WTC11 (cell line): ENCODE measurements around the gene SYDE2. TPM values are rescaled to one million over a fixed set of nuclear protein-coding genes. Genes with fewer than 3 reads are reported as not detected.

Experiments
- ATAC-seq: fragments of 200-7000 bp; cut with Tn5 transposase; 2 replicates; pipeline ENCODE4 v1.10.0; 2021; ENCODE audit warnings: mild to moderate bottlenecking, moderate library complexity
- CTCF ChIA-PET: fragments of 300-600 bp; sonication (Branson Sonifier 250); formaldehyde crosslinking; loops from one replicate; lab custom pipeline; 2021; ENCODE audit warnings: antibody characterized with exemption; lab: Charles Lee
- POLR2A ChIA-PET: fragments of 350-600 bp; sonication (Branson Sonifier 250); formaldehyde crosslinking; loops from one replicate; lab custom pipeline; 2021; ENCODE audit warnings: antibody characterized with exemption; lab: Charles Lee
- DNase-seq: peaks from one replicate; pipeline ENCODE4 v3.0.0; 2021; ENCODE audit warnings: low spot score
- H3K27ac Mint-ChIP-seq: 2 replicates; pipeline ENCODE4 v1.8.0; 2021; ENCODE audit warnings: mixed read lengths
- H3K27me3 Mint-ChIP-seq: 2 replicates; pipeline ENCODE4 v1.8.0; 2021; ENCODE audit warnings: low read depth, mild to moderate bottlenecking, moderate library complexity, mixed read lengths
- H3K36me3 Mint-ChIP-seq: 2 replicates; pipeline ENCODE4 v1.8.0; 2021; ENCODE audit warnings: mixed read lengths
- H3K4me1 Mint-ChIP-seq: 2 replicates; pipeline ENCODE4 v1.8.0; 2022; ENCODE audit warnings: mixed read lengths
- H3K4me3 Mint-ChIP-seq: 2 replicates; pipeline ENCODE4 v1.8.0; 2021; ENCODE audit warnings: mild to moderate bottlenecking, moderate library complexity, mixed read lengths
- H3K9me3 Mint-ChIP-seq: 2 replicates; pipeline ENCODE4 v1.8.0; 2021; ENCODE audit warnings: mixed read lengths
- ATF6 ChIP-seq: sonication (generic); formaldehyde crosslinking; IDR thresholded peaks from 2 replicates; pipeline ENCODE4 v1.8.1; 2023; ENCODE audit warnings: mild to moderate bottlenecking, missing genetic modification reagents
- E2F1 ChIP-seq: sonication (generic); formaldehyde crosslinking; IDR thresholded peaks from 2 replicates; pipeline ENCODE4 v1.8.0; 2022; ENCODE audit warnings: mild to moderate bottlenecking, missing genetic modification reagents
- ETV6 ChIP-seq: sonication (generic); formaldehyde crosslinking; IDR thresholded peaks from 2 replicates; pipeline ENCODE4 v1.8.1; 2022; ENCODE audit warnings: mild to moderate bottlenecking, missing genetic modification reagents
- FOXP4 ChIP-seq: sonication (generic); formaldehyde crosslinking; IDR thresholded peaks from 2 replicates; pipeline ENCODE4 v1.8.0; 2022; ENCODE audit warnings: mild to moderate bottlenecking, missing genetic modification reagents
- JAZF1 ChIP-seq: fragments of 250-450 bp; sonication (Bioruptor Pico); IDR thresholded peaks from 2 replicates; pipeline ENCODE4 v1.9.0; 2021; ENCODE audit warnings: moderate library complexity, mild to moderate bottlenecking, inconsistent platforms
- MAX ChIP-seq: sonication (generic); formaldehyde crosslinking; IDR thresholded peaks from 2 replicates; pipeline ENCODE4 v1.8.0; 2022; ENCODE audit warnings: mild to moderate bottlenecking, missing genetic modification reagents
- MYBL2 ChIP-seq: sonication (generic); formaldehyde crosslinking; IDR thresholded peaks from 2 replicates; pipeline ENCODE4 v1.8.1; 2023; ENCODE audit warnings: mild to moderate bottlenecking, moderate library complexity, missing genetic modification reagents
- OVOL2 ChIP-seq: fragments of 250-450 bp; sonication (Bioruptor Pico); IDR thresholded peaks from 2 replicates; pipeline ENCODE4 v1.9.0; 2021; ENCODE audit warnings: mild to moderate bottlenecking, borderline replicate concordance
- PREB ChIP-seq: sonication (generic); formaldehyde crosslinking; IDR thresholded peaks from 2 replicates; pipeline ENCODE4 v1.8.1; 2022; ENCODE audit warnings: mild to moderate bottlenecking, missing genetic modification reagents, moderate library complexity, borderline replicate concordance
- SP1 ChIP-seq: sonication (generic); formaldehyde crosslinking; conservative IDR thresholded peaks from 2 replicates; pipeline ENCODE4 v1.8.1; 2022; ENCODE audit warnings: missing genetic modification reagents
- STAT6 ChIP-seq: sonication (generic); formaldehyde crosslinking; conservative IDR thresholded peaks from 2 replicates; pipeline ENCODE4 v1.8.1; 2023; ENCODE audit warnings: mild to moderate bottlenecking, low read depth, missing genetic modification reagents, moderate library complexity
- TCF7 ChIP-seq: sonication (generic); formaldehyde crosslinking; IDR thresholded peaks from 2 replicates; pipeline ENCODE4 v1.8.0; 2022; ENCODE audit warnings: mild to moderate bottlenecking, low read depth, missing genetic modification reagents, moderate library complexity
- ZMAT4 ChIP-seq: fragments of 250-450 bp; sonication (Bioruptor Pico); IDR thresholded peaks from 2 replicates; pipeline ENCODE4 v1.9.0; 2021; ENCODE audit warnings: mild to moderate bottlenecking
- ZNF317 ChIP-seq: sonication (generic); formaldehyde crosslinking; IDR thresholded peaks from 2 replicates; pipeline ENCODE4 v1.8.1; 2023; ENCODE audit warnings: low read depth, mild to moderate bottlenecking, moderate library complexity, missing genetic modification reagents, borderline replicate concordance
- ZNF396 ChIP-seq: fragments of 250-450 bp; sonication (Bioruptor Pico); IDR thresholded peaks from 2 replicates; pipeline ENCODE4 v1.8.0; 2021; ENCODE audit warnings: mild to moderate bottlenecking, moderate library complexity, borderline replicate concordance
- ZNF423 ChIP-seq: fragments of 250-450 bp; sonication (Bioruptor Pico); IDR thresholded peaks from 2 replicates; pipeline ENCODE4 v2.1.2; 2022; ENCODE audit warnings: mild to moderate bottlenecking, moderate library complexity
- ZNF512 ChIP-seq: sonication (generic); formaldehyde crosslinking; IDR thresholded peaks from 2 replicates; pipeline ENCODE4 v1.8.1; 2022; ENCODE audit warnings: missing genetic modification reagents, borderline replicate concordance
- total RNA-seq: library from RNA; stranded (reverse); gene quantifications from 3 replicates; pipeline ENCODE4 v1.2.3, GENCODE V29; 2021

SYDE2 gene
- total RNA-seq, 1 experiment from 2014 or later = 13.8 TPM

GRCh38 chr1:85180869-85181268, 19.9 kb downstream of the SYDE2 start (continued):
- TF ChIP-seq FOXP4 (no peak), ATF6 (CRISPR knock-in tag) (no peak), E2F1 (CRISPR knock-in tag) (no peak), ZNF423 (CRISPR knock-in tag) (no peak), ZNF512 (CRISPR knock-in tag) (no peak)

GRCh38 chr1:85179522-85179921, 21.3 kb downstream of the SYDE2 start:
- ATAC-seq = no peak
- no peak for DNase-seq
- TF ChIP-seq ZMAT4 (CRISPR knock-in tag) (no peak), ZNF317 (CRISPR knock-in tag) (no peak), OVOL2 (CRISPR knock-in tag) (no peak), ETV6 (CRISPR knock-in tag) (no peak), ATF6 (CRISPR knock-in tag) (no peak), ZNF396 (no peak), TCF7 (CRISPR knock-in tag) (no peak), PREB (no peak), MAX (CRISPR knock-in tag) (no peak), JAZF1 (no peak), STAT6 (CRISPR knock-in tag) (no peak), MYBL2 (CRISPR knock-in tag) (no peak), SP1 (CRISPR knock-in tag) (no peak)
- TF ChIP-seq, all 79 proteins: peak for 0
- ChIA-PET POLR2A (no interaction called here), CTCF (no interaction called here)
- H3K4me1 Mint-ChIP-seq = no peaks in the 10 kb centered on the region
- no peak overlapping the region for H3K4me3 Mint-ChIP-seq
- H3K36me3 Mint-ChIP-seq = peaks cover 14% of the 10 kb centered on the region; the same call in 1 of the 2 replicates
- no peaks in the 10 kb centered on the region for H3K27me3 Mint-ChIP-seq
- H3K27ac Mint-ChIP-seq = no peak overlapping the region
- no peaks in the 10 kb centered on the region for H3K9me3 Mint-ChIP-seq
